Mammary epithelial cell (primary cell): ENCODE data around the gene DENND6B.

Experiments
- CTCF ChIP-seq, 2 donors: IDR thresholded peaks in 1 of 2; conservative IDR thresholded peaks in 1 of 2; 2 replicates each; pipeline ENCODE4 v1.5.1; 2011 to 2012; ENCODE audit warnings: inconsistent platforms in 2 of 2, low read length in 2 of 2, mild to moderate bottlenecking in 2 of 2, control low read depth in 1 of 2, low read depth in 1 of 2; ENCODE audit not compliant: insufficient read depth in 1 of 2; ENCODE audit errors: extremely low read depth in 1 of 2
- EZH2 ChIP-seq: IDR thresholded peaks from 2 replicates; pipeline ENCODE4 v1.6.1; 2012; ENCODE audit warnings: low read length, inconsistent platforms, borderline replicate concordance

GRCh38 chr22:50341977-50342650, 15.3 kb upstream of the DENND6B start:
- TF ChIP-seq CTCF (conservative IDR thresholded peaks at IDR 0.05 in 1 of 2, IDR thresholded peaks at IDR 0.05 in 1 of 2; ENCODE audit: extremely low read depth in 1 of 2, insufficient read depth in 1 of 2, low read depth in 1 of 2, low read length in 2 of 2) (peak; percentile 99), EZH2 (no peak)
